Measurements from ENCODE around the gene RGS13.

GRCh38 chr1:192709544-192709943 is 73.6 kb downstream of the RGS13 start:
- TF ChIP-seq ZNF274 (IDR thresholded peaks at IDR 0.05; ENCODE audit: low read depth, low read length) (no peak), YY1 (IDR thresholded peaks at IDR 0.05; ENCODE audit: insufficient read depth, insufficient read length) (no peak)
